Mucosa of stomach (tissue), 1 donor: Measurements from ENCODE around the gene HHIPL1.
A peak's percentile ranks its signal among the peaks of the same experiment; 100 is the strongest.

ENCODE experiments used
- H3K27me3 ChIP-seq: one replicate; pipeline ENCODE4 v1.7.0; 2013; ENCODE audit warnings: mild to moderate bottlenecking, low read length; ENCODE audit not compliant: control insufficient read depth, insufficient read depth
- H3K36me3 ChIP-seq: one replicate; pipeline ENCODE4 v1.7.0; 2013; ENCODE audit warnings: low read length; ENCODE audit not compliant: control insufficient read depth, insufficient read depth
- H3K4me1 ChIP-seq: one replicate; pipeline ENCODE4 v1.7.0; 2013; ENCODE audit warnings: mild to moderate bottlenecking, low read length; ENCODE audit not compliant: control insufficient read depth, insufficient read depth
- H3K4me3 ChIP-seq: one replicate; pipeline ENCODE4 v1.7.0; 2013; ENCODE audit warnings: low read length
- H3K9ac ChIP-seq: one replicate; pipeline ENCODE4 v1.7.0; 2013; ENCODE audit warnings: mild to moderate bottlenecking, low read length, moderate library complexity
- H3K9me3 ChIP-seq: one replicate; pipeline ENCODE4 v1.7.0; 2013; ENCODE audit warnings: mild to moderate bottlenecking, low read length, moderate library complexity; ENCODE audit not compliant: control insufficient read depth
- donor health status: Pancreatic carcinoma.

Gene HHIPL1

GRCh38 chr14:99603471-99604277 lies 41.3 kb upstream of the HHIPL1 start, which contains the start of gene CCDC85C:
CCDC85C (minus strand) TSS chr14:99604207; CDS start chr14:99603959, 248 bp downstream.
- Histone ChIP-seq H3K4me3 (peak within 1 kb of the TSS; percentile 39), H3K27me3 (no peaks in the 10 kb centered on the region), H3K9me3 (no peaks in the 10 kb centered on the region), H3K9ac (peak within 1 kb of the TSS; percentile 76), H3K4me1 (peaks cover 54% of the 10 kb centered on the region), H3K36me3 (no peaks in the 10 kb centered on the region)

- no peaks in the 10 kb centered on the region for H3K36me3 ChIP-seq
- no peaks in the 10 kb centered on the region for H3K9me3 ChIP-seq
- peak overlapping the region; percentile 76 for H3K9ac ChIP-seq
- no peaks in the 10 kb centered on the region for H3K27me3 ChIP-seq
- H3K4me3 ChIP-seq: peak overlapping the region; percentile 36
- peaks cover 48% of the 10 kb centered on the region for H3K4me1 ChIP-seq
Observed at GRCh38 chr14:99604278-99604765, 40.6 kb upstream of the HHIPL1 start.

GRCh38 chr14:99604766-99605298 lies 40.1 kb upstream of the HHIPL1 start:
- Histone ChIP-seq H3K4me3 (peak overlapping the region; percentile 36), H3K4me1 (peaks cover 43% of the 10 kb centered on the region), H3K36me3 (no peaks in the 10 kb centered on the region), H3K9ac (peak overlapping the region; percentile 76), H3K27me3 (no peaks in the 10 kb centered on the region), H3K9me3 (no peaks in the 10 kb centered on the region)

- Histone ChIP-seq H3K27me3 (no peaks in the 10 kb centered on the region), H3K36me3 (no peaks in the 10 kb centered on the region), H3K4me1 (peaks cover 37% of the 10 kb centered on the region), H3K9ac (peak overlapping the region; percentile 76), H3K9me3 (no peaks in the 10 kb centered on the region), H3K4me3 (no peak overlapping the region)
Observed at GRCh38 chr14:99605299-99605961, 39.5 kb upstream of the HHIPL1 start.

- Histone ChIP-seq H3K4me3 (no peak overlapping the region), H3K4me1 (peaks cover 27% of the 10 kb centered on the region), H3K9me3 (no peaks in the 10 kb centered on the region), H3K27me3 (no peaks in the 10 kb centered on the region), H3K36me3 (no peaks in the 10 kb centered on the region), H3K9ac (no peak overlapping the region)
Observed at GRCh38 chr14:99606359-99606758, 38.6 kb upstream of the HHIPL1 start.

- Histone ChIP-seq H3K4me3 (no peak overlapping the region), H3K4me1 (peaks cover 26% of the 10 kb centered on the region), H3K9me3 (no peaks in the 10 kb centered on the region), H3K36me3 (no peaks in the 10 kb centered on the region), H3K9ac (no peak overlapping the region), H3K27me3 (no peaks in the 10 kb centered on the region)
Observed at GRCh38 chr14:99608591-99608990, 36.3 kb upstream of the HHIPL1 start.

GRCh38 chr14:99609245-99610170 lies 35.4 kb upstream of the HHIPL1 start:
- H3K4me1 ChIP-seq: peaks cover 26% of the 10 kb centered on the region
- H3K27me3 ChIP-seq: no peaks in the 10 kb centered on the region
- no peaks in the 10 kb centered on the region for H3K9me3 ChIP-seq
- H3K9ac ChIP-seq: no peak overlapping the region
- H3K36me3 ChIP-seq: no peaks in the 10 kb centered on the region
- H3K4me3 ChIP-seq: no peak overlapping the region

- H3K4me1 ChIP-seq: peaks cover 23% of the 10 kb centered on the region
- H3K9ac ChIP-seq: no peak overlapping the region
- no peaks in the 10 kb centered on the region for H3K36me3 ChIP-seq
- H3K27me3 ChIP-seq: no peaks in the 10 kb centered on the region
- H3K4me3 ChIP-seq: no peak overlapping the region
- no peaks in the 10 kb centered on the region for H3K9me3 ChIP-seq
Observed at GRCh38 chr14:99611646-99612045, 33.3 kb upstream of the HHIPL1 start.

- Histone ChIP-seq H3K4me1 (peaks cover 23% of the 10 kb centered on the region), H3K4me3 (no peak overlapping the region), H3K36me3 (no peaks in the 10 kb centered on the region), H3K9ac (peak overlapping the region; percentile 17), H3K9me3 (no peaks in the 10 kb centered on the region), H3K27me3 (no peaks in the 10 kb centered on the region)
Observed at GRCh38 chr14:99612071-99612737, 32.7 kb upstream of the HHIPL1 start.

- Histone ChIP-seq H3K27me3 (no peaks in the 10 kb centered on the region), H3K9ac (peak overlapping the region; percentile 17), H3K4me3 (no peak overlapping the region), H3K36me3 (no peaks in the 10 kb centered on the region), H3K9me3 (no peaks in the 10 kb centered on the region), H3K4me1 (peaks cover 23% of the 10 kb centered on the region)
Observed at GRCh38 chr14:99612738-99613330, 32.1 kb upstream of the HHIPL1 start.
